HG02571 (cell line): Measurements from ENCODE around the gene NPIPB2.

Experiments used
- ATAC-seq: cut with Tn5 transposase; IDR thresholded peaks from one replicate; pipeline ENCODE4 v1.9.1; 2021; ENCODE audit warnings: mild to moderate bottlenecking, moderate library complexity; ENCODE audit not compliant: unreplicated experiment

The NPIPB2 gene

GRCh38 chr16:11907160-11907970 lies 34.5 kb downstream of the NPIPB2 start:
- no peak for ATAC-seq

GRCh38 chr16:11903906-11904305 lies 37.9 kb downstream of the NPIPB2 start:
- ATAC-seq, result no peak

- ATAC-seq, result no peak
Observed at GRCh38 chr16:11901091-11901490, 40.8 kb downstream of the NPIPB2 start.

GRCh38 chr16:11896486-11897176 lies 45.2 kb downstream of the NPIPB2 start:
- no peak for ATAC-seq

- ATAC-seq, result no peak
Observed at GRCh38 chr16:11893571-11893970, 48.3 kb downstream of the NPIPB2 start.

- no peak for ATAC-seq
Observed at GRCh38 chr16:11892761-11893160, 49.1 kb downstream of the NPIPB2 start.

- no peak for ATAC-seq
Observed at GRCh38 chr16:11890231-11890965, 51.4 kb downstream of the NPIPB2 start.

- ATAC-seq, result no peak
Observed at GRCh38 chr16:11886881-11887280, 55.0 kb downstream of the NPIPB2 start.

GRCh38 chr16:11884035-11884434 lies 57.8 kb downstream of the NPIPB2 start:
- no peak for ATAC-seq

GRCh38 chr16:11880007-11880406 lies 61.8 kb downstream of the NPIPB2 start:
- ATAC-seq, result no peak

- ATAC-seq, result no peak
Observed at GRCh38 chr16:11877374-11877773, 64.5 kb downstream of the NPIPB2 start.
